OCI-LY7 (cell line): Measurements from ENCODE around the gene IMPDH1. TPM values are rescaled to one million over a fixed set of nuclear protein-coding genes. Genes with fewer than 3 reads are reported as not detected.

Source experiments
- BruUV-seq: library from RNA; stranded (reverse); fragments of 400-500 nt; replicated peaks from 2 replicates; lab custom pipeline; 2021; lab: Mats Ljungman, UMichigan
- CTCF ChIA-PET: fragments of 300-600 bp; sonication (Branson Sonifier 250); formaldehyde crosslinking; loops from one replicate; lab custom pipeline; 2022; ENCODE audit warnings: antibody characterized with exemption; ENCODE audit not compliant: unreplicated experiment; lab: Charles Lee
- POLR2A ChIA-PET: fragments of 300-600 bp; sonication (Branson Sonifier 250); formaldehyde crosslinking; loops from one replicate; lab custom pipeline; 2022; ENCODE audit warnings: antibody characterized with exemption; lab: Charles Lee
- DNase-seq: peaks from one replicate; pipeline ENCODE4 v3.0.0-alpha.2; 2015; ENCODE audit warnings: low spot score
- H2AFZ ChIP-seq: fragments of 200-600 bp; sonication (generic), shearing (Covaris generic); 2 replicates; pipeline ENCODE4 v1.6.1; 2014; ENCODE audit warnings: mild to moderate bottlenecking, antibody characterized with exemption, low read length, moderate library complexity
- H3K27ac ChIP-seq: fragments of 200-600 bp; sonication (generic); 2 replicates; pipeline ENCODE4 v1.5.1; 2014; ENCODE audit warnings: mixed run types, low read depth, mild to moderate bottlenecking, moderate library complexity, low read length, inconsistent platforms; ENCODE audit not compliant: poor library complexity, severe bottlenecking
- H3K36me3 ChIP-seq: fragments of 200-600 bp; sonication (generic); 2 replicates; pipeline ENCODE4 v1.6.1; 2014; ENCODE audit warnings: mild to moderate bottlenecking, antibody characterized with exemption, low read length, moderate library complexity, mixed read lengths; ENCODE audit not compliant: insufficient read depth
- H3K4me1 ChIP-seq: fragments of 200-600 bp; sonication (generic); 2 replicates; pipeline ENCODE4 v1.5.1; 2014; ENCODE audit warnings: mild to moderate bottlenecking, low read length; ENCODE audit not compliant: insufficient read depth, poor library complexity, severe bottlenecking
- H3K4me2 ChIP-seq: fragments of 200-600 bp; sonication (generic); 2 replicates; pipeline ENCODE4 v1.6.1; 2014; ENCODE audit warnings: mild to moderate bottlenecking, low read length
- H3K4me3 ChIP-seq: fragments of 200-600 bp; sonication (generic); 2 replicates; pipeline ENCODE4 v1.5.1; 2014; ENCODE audit warnings: mild to moderate bottlenecking, low read depth, low read length; ENCODE audit not compliant: poor library complexity, severe bottlenecking
- H3K79me2 ChIP-seq: fragments of 200-600 bp; sonication (generic); 2 replicates; pipeline ENCODE4 v1.6.1; 2016; ENCODE audit warnings: low read depth, mild to moderate bottlenecking, low read length, moderate library complexity, mixed read lengths; ENCODE audit not compliant: insufficient read depth
- H3K9me2 ChIP-seq: fragments of 200-600 bp; sonication (generic); 2 replicates; pipeline ENCODE4 v1.6.1; 2016; ENCODE audit warnings: mild to moderate bottlenecking, low read length, mixed read lengths; ENCODE audit not compliant: insufficient read depth
- H3K9me3 ChIP-seq: fragments of 200-600 bp; sonication (generic); 2 replicates; pipeline ENCODE4 v1.6.1; 2014; ENCODE audit warnings: mild to moderate bottlenecking, mixed run types, low read length, mixed read lengths
- H4K20me1 ChIP-seq: fragments of 200-600 bp; sonication (generic); 2 replicates; pipeline ENCODE4 v1.6.1; 2014; ENCODE audit warnings: mild to moderate bottlenecking, antibody characterized with exemption, low read length, moderate library complexity, mixed read lengths; ENCODE audit not compliant: insufficient read depth
- EZH2phosphoT487 ChIP-seq: fragments of 200-600 bp; sonication (generic); IDR thresholded peaks from 2 replicates; pipeline ENCODE4 v1.6.1; 2018; ENCODE audit warnings: low read depth, borderline replicate concordance, mild to moderate bottlenecking, mixed run types, antibody characterized with exemption, low read length, moderate library complexity, mixed read lengths
- intact Hi-C: fragments of 100-400 bp; cut with micrococcal nuclease; formaldehyde crosslinking; loops from one replicate; pipeline ENCODE4 v1.10.0; 2022; ENCODE audit not compliant: unreplicated experiment
- total RNA-seq, 2 experiments: library from RNA; depleted of rRNA in 1 of 2; stranded (reverse); fragments of >200 nt in 1 of 2; shearing (Covaris generic) in 1 of 2; gene quantifications; 2 replicates each; pipeline ENCODE4 v1.2.3, GENCODE V29; 2014 to 2022
- TF ChIP-seq, protein P1 (sequence below): fragments of 200-600 bp; sonication (generic); conservative IDR thresholded peaks from 2 replicates; pipeline ENCODE4 v1.5.1; 2014; ENCODE audit warnings: mild to moderate bottlenecking, antibody characterized with exemption, low read length, moderate library complexity, mixed read lengths

Gene IMPDH1
- total RNA-seq, 2 experiments from 2014 or later = 26.6 to 50.5 TPM

DNA sequence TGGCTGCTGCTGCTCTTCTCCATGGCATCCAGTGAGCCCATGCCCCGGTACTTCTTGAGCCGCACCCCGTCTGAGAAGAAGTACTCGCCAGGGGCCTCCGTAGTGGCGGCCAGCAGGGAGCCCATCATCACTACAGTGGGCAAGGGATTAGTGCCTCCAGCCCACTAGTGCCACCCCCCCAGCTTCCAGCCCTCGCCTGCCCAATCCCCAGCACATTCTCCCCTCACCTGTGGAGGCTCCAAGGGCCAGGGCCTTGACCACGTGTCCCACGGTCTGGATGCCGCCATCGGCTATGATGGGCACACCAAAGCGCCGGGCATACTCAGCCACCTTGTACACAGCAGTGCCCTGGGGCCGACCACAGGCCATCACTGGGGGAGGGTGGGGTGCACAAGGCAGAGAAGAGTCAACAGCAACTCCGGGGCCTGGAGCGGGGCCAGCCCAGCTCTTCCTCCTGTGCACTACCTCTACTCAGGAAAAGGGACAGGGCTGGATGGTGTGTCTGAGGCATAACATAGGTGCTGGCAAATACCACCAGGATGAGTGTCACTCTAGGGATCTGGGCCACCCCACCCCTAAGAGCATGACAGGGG is 14.8 kb downstream of the IMPDH1 start:
- no peaks in the 10 kb centered on the region for H3K79me2 ChIP-seq
- H3K9me3 ChIP-seq = no peaks in the 10 kb centered on the region
- no peak overlapping the region for H3K4me3 ChIP-seq
- H3K4me1 ChIP-seq = no peaks in the 10 kb centered on the region
- BruUV-seq = no TSS peak
- no peaks in the 10 kb centered on the region for H3K9me2 ChIP-seq
- no peak for DNase-seq
- TF ChIP-seq, protein P1, sequence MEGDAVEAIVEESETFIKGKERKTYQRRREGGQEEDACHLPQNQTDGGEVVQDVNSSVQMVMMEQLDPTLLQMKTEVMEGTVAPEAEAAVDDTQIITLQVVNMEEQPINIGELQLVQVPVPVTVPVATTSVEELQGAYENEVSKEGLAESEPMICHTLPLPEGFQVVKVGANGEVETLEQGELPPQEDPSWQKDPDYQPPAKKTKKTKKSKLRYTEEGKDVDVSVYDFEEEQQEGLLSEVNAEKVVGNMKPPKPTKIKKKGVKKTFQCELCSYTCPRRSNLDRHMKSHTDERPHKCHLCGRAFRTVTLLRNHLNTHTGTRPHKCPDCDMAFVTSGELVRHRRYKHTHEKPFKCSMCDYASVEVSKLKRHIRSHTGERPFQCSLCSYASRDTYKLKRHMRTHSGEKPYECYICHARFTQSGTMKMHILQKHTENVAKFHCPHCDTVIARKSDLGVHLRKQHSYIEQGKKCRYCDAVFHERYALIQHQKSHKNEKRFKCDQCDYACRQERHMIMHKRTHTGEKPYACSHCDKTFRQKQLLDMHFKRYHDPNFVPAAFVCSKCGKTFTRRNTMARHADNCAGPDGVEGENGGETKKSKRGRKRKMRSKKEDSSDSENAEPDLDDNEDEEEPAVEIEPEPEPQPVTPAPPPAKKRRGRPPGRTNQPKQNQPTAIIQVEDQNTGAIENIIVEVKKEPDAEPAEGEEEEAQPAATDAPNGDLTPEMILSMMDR = no peak
- no peak for TF ChIP-seq EZH2phosphoT487
- H3K27ac ChIP-seq = no peak overlapping the region
- ChIA-PET POLR2A (interaction anchor here (0.5 kb wide), 1 partner anchor 27 kb away, joined by 3 read pairs; no protein-coding TSS in a partner anchor), CTCF (interaction anchor here (0.6 kb wide), 1 partner anchor 10 kb away, joined by 5 read pairs; no protein-coding TSS in a partner anchor)
- H3K4me2 ChIP-seq = no peak overlapping the region
- H3K36me3 ChIP-seq = peaks cover 58% of the 10 kb centered on the region
- intact Hi-C loops = no loop called here
- H4K20me1 ChIP-seq = no peaks in the 10 kb centered on the region
- no peak overlapping the region for H2AFZ ChIP-seq

DNA sequence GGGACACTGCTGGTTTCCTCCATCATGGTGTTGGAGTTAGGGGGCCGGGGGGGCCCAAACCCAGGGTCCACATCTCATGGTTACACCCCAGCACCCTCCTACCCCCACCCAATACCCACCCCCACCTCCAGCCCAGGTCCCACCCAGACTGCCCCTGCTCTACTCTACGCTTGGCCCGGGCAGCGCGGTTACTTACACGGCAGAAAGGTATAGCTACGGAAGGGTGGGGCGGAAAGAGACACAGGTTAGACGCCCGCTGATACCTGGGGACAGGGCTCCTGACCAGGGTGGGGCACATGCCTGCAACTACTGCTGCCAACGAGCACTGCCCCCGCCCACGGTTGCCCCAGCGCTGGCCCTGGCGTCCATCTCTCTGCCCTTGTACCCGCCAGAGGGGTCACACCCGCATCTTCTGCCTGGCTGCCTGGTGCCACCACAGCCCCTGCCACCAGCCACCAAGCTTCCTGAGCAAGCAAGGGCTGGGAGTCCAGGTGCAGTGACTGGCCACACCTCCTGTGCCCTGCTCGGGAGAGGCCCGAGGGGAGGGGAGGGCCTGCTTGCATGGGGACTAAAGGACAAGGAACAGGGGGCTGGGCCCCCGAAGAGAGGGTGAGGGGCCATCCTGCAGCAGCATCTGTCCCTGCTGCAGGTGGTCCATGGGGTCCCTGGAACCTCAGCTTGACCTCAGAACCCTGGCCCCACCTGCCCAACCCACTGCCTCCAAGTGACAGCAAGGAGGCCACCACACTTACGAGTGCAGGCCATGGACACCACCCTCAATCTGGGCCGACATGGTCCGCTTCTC is 16.1 kb downstream of the IMPDH1 start:
- Histone ChIP-seq H3K36me3 (peaks cover 48% of the 10 kb centered on the region), H3K9me2 (no peaks in the 10 kb centered on the region), H3K9me3 (no peaks in the 10 kb centered on the region), H4K20me1 (no peaks in the 10 kb centered on the region), H3K27ac (no peak overlapping the region), H2AFZ (no peak overlapping the region), H3K79me2 (no peaks in the 10 kb centered on the region), H3K4me1 (no peaks in the 10 kb centered on the region), H3K4me2 (no peak overlapping the region), H3K4me3 (no peak overlapping the region)
- intact Hi-C loops = no loop called here
- TF ChIP-seq, protein P1 = no peak
- no peak for TF ChIP-seq EZH2phosphoT487
- no peak for DNase-seq
- CTCF ChIA-PET = no interaction called here
- no TSS peak for BruUV-seq
- POLR2A ChIA-PET = interaction anchor here (0.6 kb wide), 1 partner anchor 238 kb away, joined by 3 read pairs; no protein-coding TSS in a partner anchor
